A172 (cell line): ENCODE data around the gene NOC2L. TPM values are rescaled to one million over a fixed set of nuclear protein-coding genes. Genes with fewer than 3 reads are reported as not detected.
"Not testable (repeated sequence)": the region's sequence is repeated elsewhere in the genome, so short reads cannot be mapped to it uniquely, and the experiment has no call there.

Source experiments
- DNase-seq: peaks from one replicate; pipeline ENCODE4 v3.0.0-alpha.2; 2015; ENCODE audit warnings: low spot score
- total RNA-seq: library from RNA; depleted of rRNA; stranded (reverse); fragments of >200 nt; shearing (Covaris generic); gene quantifications from 2 replicates; pipeline ENCODE4 v1.2.3, GENCODE V29; 2014

NOC2L gene
- total RNA-seq, 1 experiment from 2014 or later = 68.7 TPM

DNA sequence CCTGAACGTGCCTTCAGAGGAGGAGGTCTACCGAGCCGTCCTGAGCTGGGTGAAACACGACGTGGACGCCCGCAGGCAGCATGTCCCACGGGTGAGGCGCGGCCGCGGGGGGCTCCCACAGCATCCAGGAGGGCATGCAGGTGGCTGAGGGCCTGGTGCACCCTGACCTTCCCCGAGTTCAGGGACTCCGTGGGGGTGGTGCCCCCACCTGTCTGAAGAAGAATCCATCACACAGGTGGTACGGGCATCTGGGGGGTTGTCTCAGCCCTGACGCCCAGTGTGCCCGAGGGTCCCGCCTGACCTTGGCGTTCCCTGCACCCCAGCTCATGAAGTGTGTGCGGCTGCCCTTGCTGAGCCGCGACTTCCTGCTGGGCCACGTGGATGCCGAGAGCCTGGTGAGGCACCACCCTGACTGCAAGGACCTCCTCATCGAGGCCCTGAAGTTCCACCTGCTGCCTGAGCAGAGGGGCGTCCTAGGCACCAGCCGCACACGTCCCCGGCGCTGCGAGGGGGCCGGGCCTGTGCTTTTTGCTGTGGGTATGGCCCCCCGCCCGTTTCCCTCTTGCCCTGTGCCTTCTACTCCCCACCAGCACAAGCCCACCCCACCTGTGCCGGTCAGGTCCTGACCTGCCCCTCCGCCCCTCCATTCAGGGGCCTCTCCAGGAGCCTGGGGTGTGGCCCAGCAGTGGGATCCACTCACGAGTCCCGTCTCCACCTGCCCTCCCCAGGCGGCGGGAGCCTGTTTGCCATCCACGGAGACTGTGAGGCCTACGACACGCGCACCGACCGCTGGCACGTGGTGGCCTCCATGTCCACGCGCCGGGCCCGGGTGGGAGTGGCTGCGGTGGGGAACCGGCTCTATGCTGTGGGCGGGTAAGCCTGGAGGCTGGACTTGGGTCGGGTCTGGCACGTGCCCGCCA is 3.6 kb upstream of the NOC2L start:
- DNase-seq = no peak

DNA sequence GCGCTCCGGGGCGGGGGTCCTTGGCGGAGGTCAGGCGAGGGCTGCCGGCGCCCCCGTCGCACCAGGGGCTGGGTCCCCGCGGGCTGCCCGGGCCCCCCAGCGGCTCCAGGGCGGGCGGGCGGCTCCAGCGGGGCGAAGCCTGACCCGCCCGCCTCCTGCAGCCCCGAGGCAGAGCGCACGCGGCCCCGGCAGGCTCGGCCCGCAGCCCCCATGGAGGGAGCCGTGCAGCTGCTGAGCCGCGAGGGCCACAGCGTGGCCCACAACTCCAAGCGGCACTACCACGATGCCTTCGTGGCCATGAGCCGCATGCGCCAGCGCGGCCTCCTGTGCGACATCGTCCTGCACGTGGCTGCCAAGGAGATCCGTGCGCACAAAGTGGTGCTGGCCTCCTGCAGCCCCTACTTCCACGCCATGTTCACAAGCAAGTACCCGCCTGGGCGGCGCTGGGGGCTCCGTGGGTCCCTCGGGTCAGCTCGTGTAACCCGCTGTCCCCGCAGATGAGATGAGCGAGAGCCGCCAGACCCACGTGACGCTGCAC is 2.1 kb upstream of the NOC2L start:
- DNase-seq = no peak

DNA sequence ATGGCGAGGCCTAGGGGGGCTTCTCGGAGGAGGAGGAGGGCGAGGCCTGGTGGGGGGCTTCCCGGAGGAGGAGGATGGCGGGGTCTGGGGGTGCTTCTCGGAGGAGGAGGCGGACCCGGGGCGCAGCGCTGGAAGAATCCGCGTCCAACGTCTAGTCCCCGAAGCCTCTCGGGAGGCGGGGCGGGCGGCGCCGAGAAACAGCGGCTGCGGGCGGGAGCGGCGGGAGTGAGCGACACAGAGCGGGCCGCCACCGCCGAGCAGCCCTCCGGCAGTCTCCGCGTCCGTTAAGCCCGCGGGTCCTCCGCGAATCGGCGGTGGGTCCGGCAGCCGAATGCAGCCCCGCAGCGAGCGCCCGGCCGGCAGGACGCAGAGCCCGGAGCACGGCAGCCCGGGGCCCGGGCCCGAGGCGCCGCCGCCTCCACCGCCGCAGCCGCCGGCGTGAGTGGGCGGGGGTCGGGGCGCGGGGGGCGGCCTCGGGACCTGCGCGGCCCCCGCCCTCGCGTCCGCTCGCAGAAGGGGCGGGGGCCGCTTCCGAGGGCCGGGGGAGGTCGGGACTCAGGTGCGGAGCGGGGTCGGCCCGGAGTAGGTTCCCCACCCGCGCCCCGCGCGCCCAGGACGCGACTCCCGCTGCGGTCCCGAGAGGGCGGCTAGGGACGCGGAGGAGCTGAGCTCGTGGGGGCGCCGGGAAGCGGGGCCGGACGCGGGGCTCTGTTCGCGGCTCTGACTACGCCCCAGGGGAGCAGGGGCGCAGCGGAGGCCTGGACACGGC is 1.5 kb upstream of the NOC2L start, which contains the start of gene KLHL17:
KLHL17 (plus strand) TSS at position 222 of the 769 bp plus-strand sequence; CDS start at position 332, 110 bp downstream.
- no peak for DNase-seq

DNA sequence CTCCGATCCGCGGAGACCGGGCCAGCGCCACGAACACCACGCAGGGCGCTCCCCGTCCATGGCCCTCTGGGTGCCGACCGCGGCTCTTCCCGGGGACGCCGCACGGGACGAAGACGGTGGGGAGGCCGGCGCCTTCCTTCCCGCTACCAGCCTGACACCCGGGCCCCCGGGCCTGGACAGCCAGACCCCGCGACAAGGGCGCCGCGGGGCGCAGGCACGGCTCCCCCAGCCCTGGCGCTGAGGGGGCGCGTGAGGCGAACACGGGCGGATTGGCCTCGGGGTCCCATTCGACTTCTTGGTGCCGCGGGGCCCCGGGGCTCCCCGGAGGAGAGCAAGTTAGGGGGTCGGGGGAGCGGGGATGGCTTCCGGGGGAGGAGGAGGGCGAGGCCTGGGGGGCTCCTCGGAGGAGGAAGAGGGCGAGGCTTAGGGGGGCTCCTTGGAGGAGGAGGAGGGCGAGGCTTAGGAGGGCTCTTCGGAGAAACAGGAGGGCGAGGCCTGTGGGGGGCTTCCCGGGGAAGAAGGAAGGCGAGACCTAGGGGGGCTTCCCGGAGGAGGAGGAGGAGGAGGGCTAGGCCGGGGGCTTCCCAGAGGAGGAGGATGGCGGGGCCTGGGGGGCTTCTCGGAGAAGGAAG is 791 bp upstream of the NOC2L start:
- no peak for DNase-seq

DNA sequence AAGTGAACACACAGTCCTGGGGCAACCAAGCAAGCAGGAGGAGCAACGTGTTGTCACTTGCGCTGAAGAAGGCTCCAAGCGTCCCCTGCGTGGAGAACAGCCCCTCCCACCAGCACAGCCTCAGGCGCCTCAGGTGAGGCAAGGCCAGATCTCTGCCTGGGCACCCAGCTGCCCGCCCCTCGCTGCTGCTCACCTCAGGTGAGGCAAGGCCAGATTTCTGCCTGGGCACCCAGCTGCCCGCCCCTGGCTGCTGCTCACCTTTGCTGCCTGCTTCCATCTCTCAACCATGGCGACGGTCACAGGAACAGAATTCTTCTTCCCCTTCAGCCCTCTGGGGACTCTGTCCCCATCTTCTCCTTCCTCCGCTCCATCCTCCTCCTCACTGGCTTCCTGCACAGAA is 2.4 kb downstream of the NOC2L start:
- no peak for DNase-seq

DNA sequence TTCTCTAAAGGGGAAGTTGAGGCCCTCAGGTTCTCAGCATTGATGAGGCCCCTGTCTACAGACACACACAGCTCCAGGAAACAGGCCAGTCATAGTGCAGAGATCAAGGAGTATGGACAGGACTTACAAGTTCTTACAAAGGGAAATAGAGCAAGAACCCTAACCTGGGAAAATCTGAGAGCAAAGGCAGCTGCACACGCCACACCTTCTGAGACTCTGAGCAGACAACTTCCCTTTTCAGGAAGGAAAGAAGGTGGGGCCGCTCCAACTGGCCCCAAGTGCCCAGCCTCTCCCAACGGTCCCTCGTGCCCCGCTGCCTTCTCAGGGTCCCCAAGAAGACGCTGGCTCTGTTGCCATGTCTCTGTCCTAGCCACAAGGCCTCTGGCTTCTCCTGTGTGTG is 3.6 kb downstream of the NOC2L start:
- DNase-seq = no peak

DNA sequence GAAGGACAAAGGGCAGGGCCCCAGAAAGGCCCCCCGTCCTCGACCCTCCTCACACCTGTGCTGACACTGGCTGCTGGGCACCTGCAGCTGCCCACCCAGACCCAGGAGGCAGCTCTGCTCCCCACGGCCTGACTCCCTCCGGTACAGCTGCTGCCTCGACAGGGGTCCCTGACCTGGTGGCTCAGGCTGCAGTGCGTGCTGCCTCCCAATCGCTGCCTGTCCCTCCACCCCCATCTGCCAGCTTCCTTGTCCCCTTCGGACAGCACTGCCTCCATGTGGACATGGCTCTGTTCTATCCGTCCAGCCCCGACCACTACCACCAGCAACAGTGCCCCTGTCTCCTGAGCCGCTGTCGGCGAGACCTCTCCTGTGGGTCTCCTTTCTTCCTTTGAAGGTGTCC is 4.1 kb downstream of the NOC2L start:
- DNase-seq = no peak

DNA sequence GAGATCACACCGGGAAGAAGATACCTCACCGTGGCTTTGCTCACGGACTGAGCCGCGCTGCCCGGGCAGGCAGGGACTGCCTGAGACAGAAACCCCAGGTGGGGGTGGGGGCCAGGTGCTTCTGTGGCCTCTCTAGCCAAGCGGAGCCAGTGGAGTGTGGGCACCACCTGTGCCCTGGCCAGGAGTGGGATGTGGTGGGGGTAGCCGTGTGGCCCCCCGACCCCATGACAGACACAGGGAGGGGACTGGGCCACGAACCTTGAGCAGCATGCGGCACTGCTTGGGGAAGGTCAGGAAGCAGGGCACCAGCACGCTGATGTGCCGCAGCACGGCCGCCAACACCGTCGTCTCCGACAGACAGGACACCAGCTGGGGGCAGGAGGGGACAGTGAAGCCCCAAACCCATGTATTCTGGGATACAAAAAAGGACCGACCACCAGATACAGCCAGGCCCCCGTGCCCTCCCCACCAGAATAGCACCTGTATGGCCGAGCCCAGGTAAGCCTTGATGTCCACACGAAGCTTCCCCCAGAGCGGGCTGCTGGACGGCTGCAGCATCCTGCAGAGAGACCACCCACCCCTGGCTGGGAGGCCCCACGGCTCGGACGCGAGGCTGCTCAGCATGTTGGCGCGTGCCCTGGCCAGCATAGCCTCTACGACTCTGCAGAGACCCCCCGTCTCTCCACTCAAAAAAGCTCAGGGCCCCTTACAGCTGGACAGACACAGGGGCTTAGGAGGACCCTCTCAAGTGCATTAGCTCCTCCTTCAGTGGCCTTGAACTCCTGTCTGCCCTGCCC is 5.3 kb downstream of the NOC2L start:
- DNase-seq = no peak

DNA sequence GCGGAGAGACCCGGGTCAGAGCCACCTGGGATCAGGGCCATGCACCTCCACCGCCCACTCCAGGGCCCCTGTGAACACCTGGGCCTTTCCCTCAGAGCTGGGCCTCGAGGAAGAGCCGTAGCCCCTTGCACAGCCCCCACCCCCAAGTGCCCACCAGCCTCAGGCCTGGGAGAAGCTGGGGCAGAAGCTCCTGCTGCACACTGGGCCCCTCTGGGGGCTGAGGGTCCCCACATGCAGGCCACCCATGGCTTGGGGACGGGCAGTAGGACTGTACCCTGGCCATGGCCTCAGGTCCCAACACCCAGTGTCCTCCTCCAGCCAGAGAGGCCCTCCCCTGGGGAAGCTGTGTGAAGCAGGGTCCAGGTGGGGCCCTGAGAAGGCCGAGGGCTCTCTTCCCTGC is 6.5 kb downstream of the NOC2L start:
- DNase-seq = no peak

DNA sequence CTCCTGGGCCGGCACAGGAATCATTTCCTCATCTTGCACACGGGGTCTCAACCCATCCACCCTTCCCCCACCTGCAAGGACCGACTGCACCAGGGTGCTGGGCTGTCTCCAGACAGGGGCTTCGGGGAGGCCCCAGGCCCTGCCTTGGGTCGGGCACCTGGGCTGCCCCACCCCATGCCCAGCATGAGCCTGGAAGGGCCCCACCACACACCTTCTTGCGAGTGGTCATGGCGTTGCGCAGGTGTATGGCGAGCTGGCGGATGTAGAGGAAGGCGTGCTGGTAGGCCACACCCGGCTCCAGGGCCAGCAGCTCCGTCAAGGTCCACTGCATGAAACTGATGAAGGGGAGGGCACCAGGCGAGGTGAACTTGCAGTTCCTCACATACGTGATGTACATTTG is 6.9 kb downstream of the NOC2L start:
- DNase-seq = no peak

DNA sequence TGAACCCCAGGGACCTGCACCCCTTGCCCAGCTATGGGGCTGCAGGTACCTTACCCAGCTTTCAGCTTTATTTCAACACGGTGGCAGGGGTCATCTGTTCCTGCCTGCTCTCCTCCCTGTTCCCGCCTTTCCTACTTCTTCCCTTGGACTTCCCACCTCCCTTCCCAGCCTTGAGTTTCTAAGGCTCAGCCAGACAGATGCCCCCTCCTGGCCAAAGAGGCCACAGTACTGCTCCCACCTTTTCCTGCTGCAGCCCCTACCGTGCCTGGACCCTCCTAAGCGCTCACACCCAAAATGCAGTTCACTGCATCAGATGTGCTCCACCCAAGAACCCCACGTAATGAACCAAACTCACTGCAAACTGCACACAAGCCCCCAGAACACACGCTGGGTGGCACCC is 7.7 kb downstream of the NOC2L start:
- no peak for DNase-seq

DNA sequence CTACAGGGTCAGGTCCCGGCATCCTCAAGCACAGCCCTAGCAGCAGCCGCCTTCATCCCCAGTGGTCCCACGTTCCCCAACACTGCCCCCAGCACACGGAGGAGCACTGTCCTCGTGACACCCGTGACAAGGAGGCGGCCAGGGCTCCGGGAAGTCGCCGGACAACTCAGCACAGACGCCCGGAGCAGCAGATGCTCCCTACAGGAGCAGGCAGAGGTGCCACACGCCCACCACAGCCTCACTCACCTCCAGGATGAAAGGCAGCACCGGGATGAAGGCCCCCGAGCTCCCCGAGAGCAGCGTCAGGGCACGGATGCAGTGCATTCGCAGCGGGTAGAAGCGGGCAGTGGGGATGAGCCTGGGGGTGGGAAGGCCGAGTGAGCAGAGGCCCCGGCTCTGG is 8.2 kb downstream of the NOC2L start:
- DNase-seq = no peak

DNA sequence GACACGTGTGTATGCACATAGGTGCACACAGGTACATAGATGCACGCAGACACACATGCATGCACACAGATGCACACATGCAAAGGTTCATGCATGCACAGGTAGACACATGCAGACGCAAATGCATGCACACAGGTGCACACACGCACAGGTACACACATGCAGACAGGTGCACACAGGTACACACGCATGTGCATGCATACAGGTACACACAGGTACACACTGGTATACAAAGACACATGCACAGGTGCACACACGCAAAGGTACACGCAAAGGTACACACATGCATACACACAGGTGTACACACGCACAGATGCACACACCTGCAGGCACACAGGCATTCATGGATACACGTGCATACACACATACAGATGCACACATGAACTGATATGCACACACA is 8.8 kb downstream of the NOC2L start:
- DNase-seq = no peak

DNA sequence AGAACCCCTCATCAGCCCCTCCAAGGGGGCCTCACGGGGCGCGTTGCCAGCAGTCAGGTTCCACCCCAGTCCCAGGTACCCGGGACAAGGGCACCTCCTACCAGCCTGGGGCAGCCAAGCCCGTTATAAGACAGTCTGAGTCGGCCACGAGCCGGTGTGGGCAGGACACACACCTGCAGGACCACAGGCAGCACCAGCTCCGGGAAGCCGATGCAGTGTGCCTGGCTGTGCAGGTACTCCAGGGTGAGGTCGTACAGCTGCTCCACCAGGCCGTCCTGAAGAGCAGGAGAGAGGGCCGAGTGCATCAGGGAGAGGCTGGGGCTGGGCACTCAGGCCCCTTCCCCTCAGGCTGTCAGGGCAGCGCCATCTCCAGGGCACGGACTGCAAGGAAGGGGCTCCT is 11.1 kb downstream of the NOC2L start:
- DNase-seq = no peak

DNA sequence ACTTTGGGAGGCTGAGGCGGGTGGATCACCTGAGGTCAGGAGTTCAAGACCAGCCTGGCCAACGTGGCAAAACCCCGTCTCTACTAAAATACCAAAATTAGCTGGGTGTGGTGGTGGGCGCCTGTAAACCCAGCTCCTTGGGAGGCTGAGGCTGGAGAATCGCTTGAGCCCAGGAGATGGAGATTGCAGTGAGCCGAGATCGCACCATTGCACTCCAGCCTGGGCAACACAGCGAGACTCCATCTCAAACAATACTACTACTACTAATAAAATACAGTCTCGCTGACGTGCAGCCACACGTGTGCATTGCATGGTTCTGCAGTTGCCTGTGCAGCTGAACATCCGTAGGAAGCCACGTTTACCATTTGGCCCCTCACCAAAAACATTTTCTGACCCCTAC is 12.2 kb downstream of the NOC2L start:
- not testable (repeated sequence) for DNase-seq

DNA sequence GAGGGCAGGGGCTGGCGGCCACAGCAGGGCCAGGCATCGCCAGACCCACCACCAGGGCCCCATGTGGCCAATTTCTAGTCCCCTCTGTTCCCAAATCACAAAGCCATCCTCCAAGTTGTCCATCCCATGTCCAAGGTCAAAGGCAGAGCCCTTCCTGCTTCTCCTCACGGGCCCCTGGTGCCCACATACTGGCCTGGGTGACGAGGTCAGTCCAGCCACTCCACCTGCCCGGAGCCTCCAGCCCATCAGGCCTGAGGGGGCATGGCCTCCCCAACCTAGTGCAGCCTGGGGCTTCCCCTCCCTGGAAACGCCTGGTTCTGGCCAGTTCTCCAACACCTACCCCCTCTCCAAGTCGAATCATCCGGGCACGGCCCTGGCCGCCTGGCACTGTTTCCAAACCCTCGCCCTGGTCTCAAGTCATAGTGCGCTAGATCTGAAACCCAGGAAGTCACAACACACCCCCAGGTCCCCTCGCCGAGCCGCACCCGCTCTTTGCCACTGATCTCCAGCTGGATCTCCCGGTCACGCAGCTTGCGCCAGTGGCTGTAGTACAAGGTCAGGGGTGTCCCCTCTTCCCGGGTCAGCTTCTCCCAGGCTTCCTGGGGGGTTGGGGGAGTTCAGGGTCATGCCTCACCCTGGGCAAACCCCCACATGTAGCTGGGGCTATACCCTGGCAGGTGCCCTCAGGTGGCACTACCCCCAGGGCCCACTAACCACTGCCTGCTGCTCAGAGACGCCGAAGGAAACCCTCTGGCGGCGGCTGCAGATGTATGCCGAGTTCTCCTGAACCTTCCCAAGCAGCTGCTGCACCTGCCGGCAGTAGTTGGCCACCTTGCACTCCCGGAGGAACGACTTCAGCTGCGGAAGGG is 13.1 kb downstream of the NOC2L start:
- no peak for DNase-seq

DNA sequence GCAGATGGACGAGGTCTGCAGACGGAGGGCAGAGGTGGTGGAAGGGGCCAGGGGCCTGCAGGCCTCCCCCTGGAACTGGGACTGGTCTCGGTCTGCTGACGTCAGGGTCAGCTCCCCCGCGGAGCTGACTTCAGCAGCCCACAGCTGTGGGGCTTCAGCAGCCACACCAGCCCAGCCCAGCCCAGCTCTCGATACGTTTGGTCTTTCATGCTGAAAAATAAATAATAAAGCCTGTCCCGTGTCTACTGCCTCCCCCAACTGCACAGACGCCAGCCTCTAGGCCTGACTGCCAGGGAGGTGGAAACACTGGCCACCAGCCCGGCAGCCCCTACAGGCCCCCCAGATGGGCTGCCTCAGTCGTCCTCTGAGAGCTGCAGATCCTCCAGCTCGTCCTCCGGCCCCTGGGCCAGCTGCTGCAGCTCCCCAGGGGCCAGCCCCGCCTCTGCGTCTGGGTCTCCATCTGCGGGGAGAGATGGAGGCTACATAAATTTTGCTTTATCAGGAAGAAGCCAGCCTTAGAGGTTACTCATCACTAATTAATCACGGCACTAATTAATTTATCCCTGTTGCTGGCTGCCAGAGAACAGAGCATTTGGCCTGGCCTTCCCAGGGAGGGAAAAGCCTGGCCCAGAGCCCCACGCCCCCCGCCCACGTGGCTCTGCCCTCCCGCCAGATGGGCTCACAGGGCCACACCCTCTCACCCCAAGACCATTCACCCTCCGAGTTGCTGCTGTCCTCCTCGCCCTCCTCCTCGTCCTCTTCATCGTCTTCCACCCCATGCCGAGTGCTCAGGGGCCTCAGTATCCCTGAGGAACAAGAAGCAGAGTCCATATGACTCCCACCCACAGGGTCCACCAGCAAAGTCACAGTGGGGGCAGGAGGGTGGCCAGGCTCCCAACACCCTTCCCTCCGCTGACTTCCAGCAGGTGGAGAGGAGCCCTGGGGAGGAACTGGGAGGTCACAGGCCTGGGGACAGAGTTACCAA is 14.4 kb downstream of the NOC2L start:
- no peak for DNase-seq

DNA sequence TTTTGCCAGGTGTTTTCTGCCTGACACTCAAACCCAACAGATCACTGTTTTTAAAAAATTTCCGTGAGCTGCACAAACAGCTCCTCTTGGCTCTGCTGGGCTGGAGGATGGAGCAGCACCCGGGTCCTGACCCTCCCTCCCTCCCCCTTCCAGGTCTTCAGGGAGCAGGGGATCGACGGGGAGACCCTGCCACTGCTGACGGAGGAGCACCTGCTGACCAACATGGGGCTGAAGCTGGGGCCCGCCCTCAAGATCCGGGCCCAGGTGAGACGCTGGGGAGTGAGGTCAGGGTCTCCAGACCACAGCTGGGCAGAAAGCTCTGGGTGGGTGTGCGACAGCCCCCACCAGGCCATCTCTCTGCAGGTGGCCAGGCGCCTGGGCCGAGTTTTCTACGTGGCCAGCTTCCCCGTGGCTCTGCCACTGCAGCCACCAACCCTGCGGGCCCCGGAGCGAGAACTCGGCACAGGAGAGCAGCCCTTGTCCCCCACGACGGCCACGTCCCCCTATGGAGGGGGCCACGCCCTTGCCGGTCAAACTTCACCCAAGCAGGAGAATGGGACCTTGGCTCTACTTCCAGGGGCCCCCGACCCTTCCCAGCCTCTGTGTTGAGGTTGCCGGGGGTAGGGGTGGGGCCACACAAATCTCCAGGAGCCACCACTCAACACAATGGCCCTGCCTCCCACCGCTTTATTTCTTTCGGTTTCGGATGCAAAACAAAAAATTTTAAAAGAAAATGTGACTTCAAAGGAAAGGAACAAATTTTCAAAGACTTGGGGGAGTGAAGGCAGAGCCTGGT is 15.3 kb downstream of the NOC2L start:
- DNase-seq = no peak
